K562 treated with DMSO at 1 percent for 4 hours (cell line): ENCODE results near the gene SCPEP1. TPM values are rescaled to one million over a fixed set of nuclear protein-coding genes. Genes with fewer than 3 reads are reported as not detected.

ENCODE experiments used
- total RNA-seq: library from RNA; unstranded; fragments of 300-600 nt; gene quantifications from 2 replicates; pipeline ENCODE4 v1.2.3, GENCODE V29; 2022; ENCODE audit not compliant: insufficient read depth

Gene SCPEP1, protein sequence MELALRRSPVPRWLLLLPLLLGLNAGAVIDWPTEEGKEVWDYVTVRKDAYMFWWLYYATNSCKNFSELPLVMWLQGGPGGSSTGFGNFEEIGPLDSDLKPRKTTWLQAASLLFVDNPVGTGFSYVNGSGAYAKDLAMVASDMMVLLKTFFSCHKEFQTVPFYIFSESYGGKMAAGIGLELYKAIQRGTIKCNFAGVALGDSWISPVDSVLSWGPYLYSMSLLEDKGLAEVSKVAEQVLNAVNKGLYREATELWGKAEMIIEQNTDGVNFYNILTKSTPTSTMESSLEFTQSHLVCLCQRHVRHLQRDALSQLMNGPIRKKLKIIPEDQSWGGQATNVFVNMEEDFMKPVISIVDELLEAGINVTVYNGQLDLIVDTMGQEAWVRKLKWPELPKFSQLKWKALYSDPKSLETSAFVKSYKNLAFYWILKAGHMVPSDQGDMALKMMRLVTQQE
- total RNA-seq = 12.4 and 18.5 TPM in 2 replicates

DNA sequence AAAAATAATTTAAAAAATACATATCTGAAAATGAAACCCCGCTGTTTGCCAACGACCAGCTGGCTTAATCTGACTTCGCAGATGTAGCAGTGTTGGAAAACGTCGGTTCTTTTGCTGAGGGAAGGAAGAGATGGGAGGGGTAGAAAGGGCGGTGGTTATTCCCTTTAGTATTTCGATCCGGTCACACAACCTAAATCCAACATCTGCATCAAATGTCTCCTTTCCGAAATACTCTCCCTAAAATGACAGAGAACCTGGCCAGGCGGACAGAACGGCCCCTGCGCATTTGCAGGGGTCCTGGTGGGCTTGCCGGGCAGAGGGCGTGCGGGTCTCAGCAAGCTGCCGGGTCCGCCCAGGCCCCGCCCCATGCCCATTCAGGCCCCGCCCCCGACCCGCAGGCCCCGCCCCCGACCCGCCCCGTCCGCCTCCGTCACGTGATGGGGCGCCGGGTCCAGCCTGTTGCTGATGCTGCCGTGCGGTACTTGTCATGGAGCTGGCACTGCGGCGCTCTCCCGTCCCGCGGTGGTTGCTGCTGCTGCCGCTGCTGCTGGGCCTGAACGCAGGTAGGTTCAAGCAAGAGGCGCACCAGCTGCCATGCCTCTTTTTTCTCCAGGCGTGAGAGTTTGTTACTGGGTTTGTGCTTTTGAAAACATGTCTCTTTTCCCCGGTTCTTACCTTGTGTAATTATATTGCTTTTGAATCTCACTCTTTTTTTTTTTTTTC is at the start of gene SCPEP1:
Gene SCPEP1, plus strand, starts transcription at position 459 of the 723 bp plus-strand sequence. Its CDS starts 29 bp downstream, at position 488.

DNA sequence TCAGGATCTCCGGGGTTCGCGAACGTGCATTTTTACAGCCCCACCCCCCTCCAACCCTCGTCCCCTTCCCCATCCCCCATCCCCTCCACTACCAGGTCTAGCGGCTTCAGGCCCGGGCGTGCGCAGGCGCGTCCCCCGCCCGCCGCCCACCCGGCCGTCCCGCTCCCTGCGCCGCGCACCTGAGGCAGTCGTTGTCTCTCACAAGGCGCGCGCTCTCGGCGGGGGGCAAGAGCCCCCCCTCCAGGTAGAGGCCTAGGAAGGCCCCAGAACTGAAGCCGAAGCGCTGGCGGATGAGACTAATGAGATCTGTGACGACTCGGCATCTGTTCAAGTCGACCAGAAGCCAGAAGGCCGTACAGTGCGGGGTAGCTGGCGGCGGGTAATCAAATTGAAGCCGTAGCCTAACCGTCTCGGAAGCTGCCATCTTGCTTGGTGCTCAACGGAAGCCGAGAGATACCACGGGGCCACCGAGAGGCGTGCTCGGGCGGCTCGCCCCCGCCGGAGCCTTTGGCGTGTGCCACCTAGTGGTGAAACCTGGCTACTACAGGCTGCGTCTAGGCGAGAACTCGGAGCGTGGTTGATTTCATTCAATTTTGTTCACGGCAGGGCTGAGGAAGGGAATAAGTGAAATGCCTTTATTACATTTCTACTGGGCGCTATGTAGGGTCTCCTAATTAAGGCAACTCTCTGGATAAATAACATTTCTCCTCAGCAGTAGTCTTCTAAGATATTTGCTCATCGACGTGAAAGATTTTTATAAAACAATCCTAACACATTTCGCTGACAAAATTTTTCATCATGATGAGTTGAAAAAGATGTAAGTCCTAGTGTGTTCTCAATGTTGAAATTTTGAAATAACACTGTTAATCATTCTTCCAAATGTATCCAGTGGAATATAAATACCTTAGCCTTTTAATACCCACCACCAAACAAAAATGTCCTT is 17.1 kb upstream of the SCPEP1 start, which contains the start of gene COIL:
Gene COIL, minus strand, starts transcription at position 455 of the 943 bp plus-strand sequence. Its CDS starts 31 bp downstream, at position 424.

Other genes with a start within 250 kb of the SCPEP1 start
- gene C17orf67, start 144.2 kb upstream of the SCPEP1 start, total RNA-seq = 1.3 TPM in 1 of 2 replicates, not detected in the other
- gene DGKE, start 144.0 kb upstream of the SCPEP1 start, total RNA-seq = 2.3 and 3.2 TPM in 2 replicates
- 45.6 and 50.6 TPM in 2 replicates for gene TRIM25, start 64.1 kb upstream of the SCPEP1 start, total RNA-seq
- gene COIL, start 17.1 kb upstream of the SCPEP1 start, total RNA-seq = 13.0 and 14.6 TPM in 2 replicates
- gene AKAP1, start 107.1 kb downstream of the SCPEP1 start, total RNA-seq = 12.3 and 13.9 TPM in 2 replicates